HepG2 (cell line): ENCODE measurements around the gene PTPRN. TPM values are rescaled to one million over a fixed set of nuclear protein-coding genes. Genes with fewer than 3 reads are reported as not detected.

Experiments
- CHCHD3 ChIP-seq: sonication (generic); formaldehyde crosslinking; IDR thresholded peaks from 2 replicates; pipeline ENCODE4 v1.8.0; 2022; ENCODE audit warnings: mild to moderate bottlenecking, missing genetic modification reagents, moderate library complexity
- CHD4 ChIP-seq: fragments of 200-600 bp; sonication (generic); IDR thresholded peaks from 2 replicates; pipeline ENCODE4 v1.7.0; 2017; ENCODE audit warnings: mild to moderate bottlenecking, low read length, borderline replicate concordance
- DMAP1 ChIP-seq: IDR thresholded peaks from 2 replicates; pipeline ENCODE4 v1.6.1; 2016
- DR1 ChIP-seq: sonication (generic); formaldehyde crosslinking; IDR thresholded peaks from 2 replicates; pipeline ENCODE4 v1.8.0; 2021; ENCODE audit warnings: mild to moderate bottlenecking, missing genetic modification reagents, inconsistent platforms
- HOXA5 ChIP-seq: sonication (generic); formaldehyde crosslinking; IDR thresholded peaks from 2 replicates; pipeline ENCODE4 v1.4.0; 2020; ENCODE audit warnings: missing genetic modification reagents
- HOXA9 ChIP-seq: sonication (generic); formaldehyde crosslinking; IDR thresholded peaks from 2 replicates; pipeline ENCODE4 v1.8.1; 2022; ENCODE audit warnings: missing genetic modification reagents, mild to moderate bottlenecking, moderate library complexity, borderline replicate concordance
- MAFF ChIP-seq: IDR thresholded peaks from 2 replicates; pipeline ENCODE4 v1.6.1; 2011; ENCODE audit warnings: low read depth, low read length, improper control_type of control experiment
- SALL1 ChIP-seq: sonication (generic); formaldehyde crosslinking; IDR thresholded peaks from 2 replicates; pipeline ENCODE4 v1.8.0; 2022; ENCODE audit warnings: mild to moderate bottlenecking, missing genetic modification reagents
- SCMH1 ChIP-seq: sonication (generic); formaldehyde crosslinking; IDR thresholded peaks from 2 replicates; pipeline ENCODE4 v1.9.0; 2021; ENCODE audit warnings: missing genetic modification reagents, mild to moderate bottlenecking, borderline replicate concordance
- SP140L ChIP-seq: sonication (generic); formaldehyde crosslinking; IDR thresholded peaks from 2 replicates; pipeline ENCODE4 v1.4.0; 2020; ENCODE audit warnings: missing genetic modification reagents, borderline replicate concordance
- ZBTB7B ChIP-seq: sonication (generic); formaldehyde crosslinking; IDR thresholded peaks from 2 replicates; pipeline ENCODE4 v1.4.0; 2020; ENCODE audit warnings: missing genetic modification reagents
- ZFP36 ChIP-seq: fragments of 150-350 bp; IDR thresholded peaks from 2 replicates; pipeline ENCODE4 v1.6.1; 2018; ENCODE audit warnings: borderline replicate concordance, low read length, low read depth; ENCODE audit not compliant: partially characterized antibody
- ZNF3 ChIP-seq: IDR thresholded peaks from 2 replicates; pipeline ENCODE4 v1.7.0; 2017; ENCODE audit warnings: inconsistent platforms
- ZNF33B ChIP-seq: sonication (generic); formaldehyde crosslinking; IDR thresholded peaks from 2 replicates; pipeline ENCODE4 v1.5.1; 2020; ENCODE audit warnings: mild to moderate bottlenecking, missing genetic modification reagents
- ZNF644 ChIP-seq: IDR thresholded peaks from 2 replicates; pipeline ENCODE4 v1.6.1; 2016; ENCODE audit warnings: low read depth
- ZNF670 ChIP-seq: sonication (generic); formaldehyde crosslinking; IDR thresholded peaks from 2 replicates; pipeline ENCODE4 v1.8.0; 2022; ENCODE audit warnings: mild to moderate bottlenecking, missing genetic modification reagents, borderline replicate concordance
- ZNF674 ChIP-seq: sonication (generic); formaldehyde crosslinking; IDR thresholded peaks from 2 replicates; pipeline ENCODE4 v1.5.0; 2020; ENCODE audit warnings: low read depth, mild to moderate bottlenecking, missing genetic modification reagents
- ZNF737 ChIP-seq: sonication (generic); formaldehyde crosslinking; IDR thresholded peaks from 2 replicates; pipeline ENCODE4 v1.5.0; 2020; ENCODE audit warnings: missing genetic modification reagents, mild to moderate bottlenecking, borderline replicate concordance
- ZNF749 ChIP-seq: sonication (generic); formaldehyde crosslinking; IDR thresholded peaks from 2 replicates; pipeline ENCODE4 v1.8.0; 2022; ENCODE audit warnings: mild to moderate bottlenecking, missing genetic modification reagents, moderate library complexity, borderline replicate concordance
- ZNF788 ChIP-seq: sonication (generic); formaldehyde crosslinking; IDR thresholded peaks from 2 replicates; pipeline ENCODE4 v1.5.0; 2020; ENCODE audit warnings: mild to moderate bottlenecking, missing genetic modification reagents, borderline replicate concordance
- ZNF816 ChIP-seq: sonication (generic); formaldehyde crosslinking; IDR thresholded peaks from 2 replicates; pipeline ENCODE4 v1.8.0; 2022; ENCODE audit warnings: missing genetic modification reagents, mild to moderate bottlenecking, borderline replicate concordance
- polyA plus RNA-seq, 8 experiments: library from polyadenylated mRNA; depleted of rRNA in 3 of 8; stranded (reverse) in 7 of 8; unstranded in 1 of 8; fragments of >200 nt; fragmentation: Illumina TruSeq in 4 of 8; extraction: Trizol in 4 of 8; gene quantifications; 2 replicates each; pipeline versions ENCODE4 v1.2.1 to v1.2.3, GENCODE V29; 2011 to 2016; ENCODE audit warnings: low read depth in 4 of 8, missing spikeins in 1 of 8, mixed read lengths in 1 of 8; ENCODE audit not compliant: insufficient read depth in 1 of 8
- total RNA-seq, 5 experiments: library from RNA; depleted of rRNA; stranded (reverse); fragments of >200 nt; fragmentation: Illumina TruSeq; extraction: Trizol; gene quantifications; 2 replicates each; pipeline ENCODE4 v1.2.3, GENCODE V29; 2016; ENCODE audit warnings: low read depth in 1 of 5
- TF ChIP-seq, protein P1 (sequence below): sonication (generic); formaldehyde crosslinking; IDR thresholded peaks from 2 replicates; pipeline ENCODE4 v1.8.0; 2022; ENCODE audit warnings: missing genetic modification reagents, mild to moderate bottlenecking, inconsistent platforms, borderline replicate concordance
- TF ChIP-seq, protein P2 (sequence below): IDR thresholded peaks from 2 replicates; pipeline ENCODE4 v1.6.1; 2012; ENCODE audit warnings: low read length, improper control_type of control experiment
- TF ChIP-seq, protein P3 (sequence below): sonication (generic); formaldehyde crosslinking; IDR thresholded peaks from 2 replicates; pipeline ENCODE4 v1.4.0; 2020; ENCODE audit warnings: low read depth, missing genetic modification reagents

The PTPRN gene
- total and polyA plus RNA-seq, 2 of the 13 experiments (the other 11 are each of a cell fraction or from before 2014, with no cell fraction given): 0.26 TPM; not detected in 1

DNA sequence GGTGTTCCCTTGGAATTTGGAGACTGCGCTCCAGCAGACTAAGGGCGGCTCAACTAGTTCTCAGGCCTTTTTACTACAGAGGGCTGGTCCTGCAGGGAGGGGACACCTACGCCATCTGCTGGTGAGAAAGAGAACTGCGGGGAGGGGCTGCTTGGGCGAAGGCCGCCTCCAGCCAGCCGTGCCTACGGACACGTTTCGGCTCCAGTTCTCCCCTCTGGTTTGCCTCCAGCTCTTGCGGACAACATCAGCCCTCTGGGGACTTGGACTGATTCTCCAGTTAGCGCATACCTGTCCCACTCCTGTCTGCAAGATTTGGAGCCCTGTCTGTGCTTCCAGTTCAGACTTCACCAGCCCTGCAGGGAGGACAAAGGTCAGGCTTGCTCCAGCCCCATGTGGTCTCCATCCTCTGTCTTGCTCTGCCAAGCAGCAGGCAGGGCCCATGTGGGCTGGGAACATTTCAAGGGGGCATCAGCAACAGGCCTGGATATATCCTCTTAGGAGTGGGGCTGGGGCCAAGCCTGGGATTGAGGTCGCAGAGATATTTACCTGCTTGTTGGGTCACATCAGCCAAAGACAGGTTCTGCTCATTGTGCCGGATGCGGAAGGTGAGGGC, 10.3 kb downstream of the PTPRN start (continued):
- peak; percentile 75; the same call in 1 of the 2 replicates for TF ChIP-seq ZNF788 (CRISPR knock-in tag)
- TF ChIP-seq, protein P1, sequence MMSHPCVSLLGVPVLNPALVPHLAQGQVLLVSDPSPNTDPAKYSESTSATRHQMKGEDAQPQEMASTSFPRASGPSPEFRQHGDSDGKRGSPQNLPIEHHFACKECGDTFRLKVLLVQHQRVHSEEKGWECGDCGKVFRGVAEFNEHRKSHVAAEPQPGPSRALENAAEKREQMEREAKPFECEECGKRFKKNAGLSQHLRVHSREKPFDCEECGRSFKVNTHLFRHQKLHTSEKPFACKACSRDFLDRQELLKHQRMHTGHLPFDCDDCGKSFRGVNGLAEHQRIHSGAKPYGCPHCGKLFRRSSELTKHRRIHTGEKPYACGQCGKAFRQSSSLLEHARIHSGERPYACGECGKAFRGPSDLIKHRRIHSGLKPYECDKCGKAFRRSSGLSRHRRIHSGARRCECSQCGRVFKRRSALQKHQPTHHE (CRISPR knock-in tag): no peak
- TF ChIP-seq DMAP1 (CRISPR knock-in tag): no peak
- no peak for TF ChIP-seq ZBTB7B
- no peak for TF ChIP-seq ZNF33B (CRISPR knock-in tag)
- TF ChIP-seq ZNF3 (CRISPR knock-in tag): no peak
- TF ChIP-seq MAFF: no peak
- no peak; the same call in 1 of the 2 replicates for TF ChIP-seq SP140L (CRISPR knock-in tag)
- TF ChIP-seq, protein P2, sequence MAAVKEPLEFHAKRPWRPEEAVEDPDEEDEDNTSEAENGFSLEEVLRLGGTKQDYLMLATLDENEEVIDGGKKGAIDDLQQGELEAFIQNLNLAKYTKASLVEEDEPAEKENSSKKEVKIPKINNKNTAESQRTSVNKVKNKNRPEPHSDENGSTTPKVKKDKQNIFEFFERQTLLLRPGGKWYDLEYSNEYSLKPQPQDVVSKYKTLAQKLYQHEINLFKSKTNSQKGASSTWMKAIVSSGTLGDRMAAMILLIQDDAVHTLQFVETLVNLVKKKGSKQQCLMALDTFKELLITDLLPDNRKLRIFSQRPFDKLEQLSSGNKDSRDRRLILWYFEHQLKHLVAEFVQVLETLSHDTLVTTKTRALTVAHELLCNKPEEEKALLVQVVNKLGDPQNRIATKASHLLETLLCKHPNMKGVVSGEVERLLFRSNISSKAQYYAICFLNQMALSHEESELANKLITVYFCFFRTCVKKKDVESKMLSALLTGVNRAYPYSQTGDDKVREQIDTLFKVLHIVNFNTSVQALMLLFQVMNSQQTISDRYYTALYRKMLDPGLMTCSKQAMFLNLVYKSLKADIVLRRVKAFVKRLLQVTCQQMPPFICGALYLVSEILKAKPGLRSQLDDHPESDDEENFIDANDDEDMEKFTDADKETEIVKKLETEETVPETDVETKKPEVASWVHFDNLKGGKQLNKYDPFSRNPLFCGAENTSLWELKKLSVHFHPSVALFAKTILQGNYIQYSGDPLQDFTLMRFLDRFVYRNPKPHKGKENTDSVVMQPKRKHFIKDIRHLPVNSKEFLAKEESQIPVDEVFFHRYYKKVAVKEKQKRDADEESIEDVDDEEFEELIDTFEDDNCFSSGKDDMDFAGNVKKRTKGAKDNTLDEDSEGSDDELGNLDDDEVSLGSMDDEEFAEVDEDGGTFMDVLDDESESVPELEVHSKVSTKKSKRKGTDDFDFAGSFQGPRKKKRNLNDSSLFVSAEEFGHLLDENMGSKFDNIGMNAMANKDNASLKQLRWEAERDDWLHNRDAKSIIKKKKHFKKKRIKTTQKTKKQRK: no peak
- TF ChIP-seq ZNF674: no peak
- TF ChIP-seq CHD4: no peak
- no peak for TF ChIP-seq SCMH1 (CRISPR knock-in tag)
- no peak for TF ChIP-seq HOXA9 (CRISPR knock-in tag)
- no peak for TF ChIP-seq ZNF737
- TF ChIP-seq ZNF670 (CRISPR knock-in tag): no peak
- TF ChIP-seq CHCHD3 (CRISPR knock-in tag): no peak
- no peak for TF ChIP-seq ZNF816 (CRISPR knock-in tag)
- TF ChIP-seq SALL1 (CRISPR knock-in tag): peak; percentile 72
- TF ChIP-seq, protein P3, sequence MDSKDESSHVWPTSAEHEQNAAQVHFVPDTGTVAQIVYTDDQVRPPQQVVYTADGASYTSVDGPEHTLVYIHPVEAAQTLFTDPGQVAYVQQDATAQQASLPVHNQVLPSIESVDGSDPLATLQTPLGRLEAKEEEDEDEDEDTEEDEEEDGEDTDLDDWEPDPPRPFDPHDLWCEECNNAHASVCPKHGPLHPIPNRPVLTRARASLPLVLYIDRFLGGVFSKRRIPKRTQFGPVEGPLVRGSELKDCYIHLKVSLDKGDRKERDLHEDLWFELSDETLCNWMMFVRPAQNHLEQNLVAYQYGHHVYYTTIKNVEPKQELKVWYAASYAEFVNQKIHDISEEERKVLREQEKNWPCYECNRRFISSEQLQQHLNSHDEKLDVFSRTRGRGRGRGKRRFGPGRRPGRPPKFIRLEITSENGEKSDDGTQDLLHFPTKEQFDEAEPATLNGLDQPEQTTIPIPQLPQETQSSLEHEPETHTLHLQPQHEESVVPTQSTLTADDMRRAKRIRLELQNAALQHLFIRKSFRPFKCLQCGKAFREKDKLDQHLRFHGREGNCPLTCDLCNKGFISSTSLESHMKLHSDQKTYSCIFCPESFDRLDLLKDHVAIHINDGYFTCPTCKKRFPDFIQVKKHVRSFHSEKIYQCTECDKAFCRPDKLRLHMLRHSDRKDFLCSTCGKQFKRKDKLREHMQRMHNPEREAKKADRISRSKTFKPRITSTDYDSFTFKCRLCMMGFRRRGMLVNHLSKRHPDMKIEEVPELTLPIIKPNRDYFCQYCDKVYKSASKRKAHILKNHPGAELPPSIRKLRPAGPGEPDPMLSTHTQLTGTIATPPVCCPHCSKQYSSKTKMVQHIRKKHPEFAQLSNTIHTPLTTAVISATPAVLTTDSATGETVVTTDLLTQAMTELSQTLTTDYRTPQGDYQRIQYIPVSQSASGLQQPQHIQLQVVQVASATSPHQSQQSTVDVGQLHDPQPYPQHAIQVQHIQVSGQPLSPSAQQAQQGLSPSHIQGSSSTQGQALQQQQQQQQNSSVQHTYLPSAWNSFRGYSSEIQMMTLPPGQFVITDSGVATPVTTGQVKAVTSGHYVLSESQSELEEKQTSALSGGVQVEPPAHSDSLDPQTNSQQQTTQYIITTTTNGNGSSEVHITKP (CRISPR knock-in tag): no peak
- peak; percentile 20 for TF ChIP-seq ZFP36
- no peak for TF ChIP-seq DR1 (CRISPR knock-in tag)
- TF ChIP-seq ZNF644 (CRISPR knock-in tag): no peak
- TF ChIP-seq HOXA5 (CRISPR knock-in tag): no peak
- no peak for TF ChIP-seq ZNF749 (CRISPR knock-in tag)
